GM15510 (cell line): Measurements from ENCODE around the gene MT1B.

ENCODE experiments used
- POLR2A ChIP-seq: IDR thresholded peaks from 3 replicates; pipeline ENCODE4 v1.6.1; 2011; ENCODE audit warnings: borderline replicate concordance; ENCODE audit not compliant: insufficient read length; ENCODE audit errors: extremely low read depth

Gene MT1B

DNA sequence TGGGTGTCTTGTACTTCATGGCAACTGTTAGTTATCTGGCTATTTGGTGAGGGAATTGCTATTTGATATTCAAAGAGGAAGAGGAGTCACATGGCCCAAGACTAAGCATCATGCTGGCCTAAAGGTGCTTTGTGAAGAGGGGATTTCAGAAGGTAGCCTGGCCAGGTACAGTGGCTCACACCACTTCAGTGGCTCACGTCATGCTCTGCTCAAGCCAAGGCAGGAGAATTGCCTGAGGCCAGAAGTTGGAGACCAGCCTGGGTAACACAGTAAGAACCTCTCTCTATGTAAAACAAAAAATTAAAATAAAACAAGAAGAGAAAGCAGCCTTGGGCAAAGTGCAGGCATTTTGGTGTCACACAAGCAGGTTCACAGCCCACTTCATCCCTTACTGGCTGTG, 6.4 kb upstream of the MT1B start:
- TF ChIP-seq POLR2A = no peak

DNA sequence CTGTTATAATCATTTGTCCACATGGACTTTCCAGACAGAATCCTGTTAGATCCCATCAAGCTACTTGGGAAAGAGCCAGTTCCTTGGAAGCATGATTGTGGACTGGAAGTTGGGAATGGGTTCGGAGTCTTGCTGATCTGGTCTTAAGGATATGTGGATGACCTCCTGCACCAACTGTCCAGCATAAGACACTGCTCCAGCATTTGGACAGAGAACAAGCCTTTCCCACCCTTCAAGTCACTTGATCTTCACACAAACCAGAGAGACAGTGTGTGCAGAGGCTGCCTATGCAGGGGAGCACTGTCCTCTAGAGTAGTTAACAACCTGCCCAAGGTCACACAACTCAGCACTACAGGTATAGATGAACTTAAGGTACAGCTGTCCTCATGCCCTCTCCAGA, 5.8 kb upstream of the MT1B start:
- no peak for TF ChIP-seq POLR2A

DNA sequence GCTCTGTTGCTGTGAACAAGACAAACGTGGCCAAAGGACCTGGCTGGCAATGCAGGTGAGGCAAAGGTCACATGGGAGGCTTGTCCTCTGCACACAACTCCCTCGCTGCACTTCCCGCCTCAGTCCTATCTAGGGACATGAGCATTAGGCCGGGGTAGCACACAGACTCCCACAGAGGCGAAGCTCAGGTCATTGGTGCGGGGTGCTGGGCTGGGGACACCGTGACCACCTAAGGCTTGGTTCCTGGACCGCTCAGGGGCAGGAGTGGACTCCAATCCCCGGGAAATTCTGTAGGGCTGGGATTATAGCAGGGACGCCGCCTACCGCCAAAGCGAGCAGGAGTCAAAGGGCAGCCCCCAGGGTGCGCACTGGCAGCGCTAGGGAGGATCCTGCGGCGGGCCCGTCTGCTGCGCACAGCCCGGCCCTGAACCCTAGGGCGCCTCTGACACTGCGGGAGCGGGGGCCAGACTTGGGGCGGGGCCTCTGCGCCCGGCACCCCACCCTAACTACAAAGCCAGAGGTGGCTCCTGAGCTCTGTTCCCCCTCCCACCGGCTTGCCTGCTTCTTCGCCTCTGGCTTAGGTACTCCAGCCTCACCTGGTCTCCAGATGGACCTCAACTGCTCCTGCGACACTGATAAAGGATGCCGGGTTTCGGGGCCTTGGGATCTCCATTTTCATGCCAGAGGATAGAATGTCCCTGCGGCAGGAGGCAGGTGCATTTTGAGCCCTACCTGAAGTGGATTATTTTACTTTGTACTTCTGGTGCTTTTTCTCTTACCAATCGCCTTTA, 3.9 kb upstream of the MT1B start:
- no peak for TF ChIP-seq POLR2A

DNA sequence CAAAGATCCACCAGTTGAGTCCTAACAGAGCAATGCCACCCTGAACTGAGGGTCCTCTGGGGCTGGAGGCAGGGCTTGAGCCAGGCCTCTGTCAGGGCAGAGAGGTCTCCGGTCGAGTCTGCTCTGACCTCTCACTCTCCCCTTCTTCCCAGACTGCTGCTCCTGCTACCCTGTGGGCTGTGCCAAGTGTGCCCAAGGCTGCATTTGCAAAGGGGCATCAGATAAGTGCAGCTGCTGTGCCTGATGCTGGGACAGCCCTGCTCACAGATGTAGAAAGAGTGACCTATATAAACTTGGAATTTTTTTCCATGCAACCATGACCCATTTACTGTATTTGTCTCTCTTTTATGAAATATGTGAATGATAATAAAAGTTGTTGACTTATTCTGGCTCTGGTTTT, 2.4 kb upstream of the MT1B start:
- TF ChIP-seq POLR2A = no peak

DNA sequence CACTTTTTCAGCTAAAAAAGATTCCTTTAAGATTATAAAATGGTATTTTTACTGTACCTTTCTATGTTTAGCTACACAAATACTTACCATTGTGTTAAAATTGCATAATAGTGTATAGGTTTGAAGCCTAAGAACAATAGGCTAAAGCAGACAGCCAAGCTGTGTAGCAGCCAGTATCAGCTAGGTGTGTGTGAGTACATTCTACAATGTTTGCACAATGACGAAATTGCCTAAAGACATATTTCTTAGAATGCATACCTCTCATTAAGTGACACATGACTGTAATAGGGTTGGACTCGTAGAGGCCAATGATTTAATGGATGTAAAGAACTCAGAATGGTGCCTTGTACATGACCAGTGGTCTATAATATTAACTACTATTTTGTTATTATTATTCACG, 1.9 kb upstream of the MT1B start:
- no peak for TF ChIP-seq POLR2A

DNA sequence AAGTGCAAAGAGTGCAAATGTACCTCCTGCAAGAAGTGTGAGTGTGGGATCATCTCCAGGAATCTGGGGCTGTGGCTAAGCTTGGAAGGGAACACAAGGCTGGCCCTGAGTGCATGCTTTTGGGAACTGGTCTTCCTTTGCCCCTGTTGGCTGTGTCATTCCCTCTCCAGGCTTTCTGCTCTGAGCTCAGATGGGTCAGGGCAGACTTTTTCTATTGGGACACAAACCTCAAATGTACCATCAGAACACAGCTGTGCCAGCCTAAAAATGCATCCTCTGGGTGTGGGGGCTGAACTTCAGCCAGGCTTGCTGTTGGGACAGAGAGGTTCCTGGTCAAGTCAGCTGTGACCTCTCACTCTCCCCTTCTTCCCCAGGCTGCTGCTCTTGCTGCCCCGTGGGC, 914 bp downstream of the MT1B start:
- TF ChIP-seq POLR2A = no peak

DNA sequence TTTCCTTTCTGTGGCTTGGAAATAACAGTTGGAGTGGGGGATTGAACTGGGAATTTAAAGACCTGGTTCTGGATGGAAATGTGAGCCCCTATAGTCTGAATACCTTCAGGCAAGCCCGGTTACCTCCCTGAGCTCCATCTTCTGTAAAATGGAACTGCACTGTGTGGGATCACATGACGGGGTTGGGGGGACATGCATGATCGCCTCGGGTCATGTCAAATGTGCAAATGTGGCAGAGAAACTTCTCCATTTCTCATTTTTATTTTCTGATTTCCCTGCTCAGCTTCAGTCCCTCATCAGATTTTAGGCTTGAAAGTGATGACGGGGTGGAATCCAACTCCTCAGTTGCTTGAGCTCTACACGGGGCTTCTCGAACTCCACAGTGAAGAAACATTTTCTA, 1.5 kb downstream of the MT1B start:
- TF ChIP-seq POLR2A = no peak

DNA sequence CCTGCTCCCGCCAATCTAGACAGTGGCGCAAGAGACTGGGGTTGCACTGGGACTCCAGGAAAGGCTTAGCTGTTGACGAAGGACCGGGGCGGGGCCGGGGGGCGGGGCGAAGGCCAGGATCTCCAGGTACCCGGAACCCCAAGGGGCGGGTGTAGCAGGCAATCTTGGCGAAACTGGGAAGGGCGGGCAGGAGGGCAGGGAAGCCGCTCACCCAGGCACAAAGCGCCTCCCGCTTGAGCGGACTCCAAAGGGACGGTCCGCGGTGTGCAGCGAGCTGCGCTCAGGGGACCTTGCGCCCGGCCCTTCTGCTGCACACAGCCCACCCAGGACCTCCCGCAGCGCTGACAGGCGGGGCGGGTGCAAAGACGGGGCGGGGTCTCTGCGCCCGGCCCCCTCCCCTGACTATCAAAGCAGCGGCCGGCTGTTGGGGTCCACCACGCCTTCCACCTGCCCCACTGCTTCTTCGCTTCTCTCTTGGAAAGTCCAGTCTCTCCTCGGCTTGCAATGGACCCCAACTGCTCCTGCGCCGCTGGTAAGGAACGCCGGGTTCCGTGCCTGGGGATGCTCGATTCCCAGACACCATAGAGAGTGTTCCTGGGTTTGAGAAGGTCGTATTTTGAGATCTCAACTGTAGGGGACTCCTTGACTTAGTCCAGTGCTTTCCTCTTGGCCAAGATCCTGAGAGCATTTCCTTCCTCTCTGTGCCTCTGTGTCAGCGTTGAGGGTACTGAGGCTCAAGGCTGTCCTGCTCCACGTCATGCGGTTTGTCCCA, 6.1 kb downstream of the MT1B start, which contains the start of gene MT1F:
MT1F (plus strand) TSS at position 405 of the 772 bp plus-strand sequence; CDS start at position 505, 100 bp downstream.
- TF ChIP-seq POLR2A = no peak

DNA sequence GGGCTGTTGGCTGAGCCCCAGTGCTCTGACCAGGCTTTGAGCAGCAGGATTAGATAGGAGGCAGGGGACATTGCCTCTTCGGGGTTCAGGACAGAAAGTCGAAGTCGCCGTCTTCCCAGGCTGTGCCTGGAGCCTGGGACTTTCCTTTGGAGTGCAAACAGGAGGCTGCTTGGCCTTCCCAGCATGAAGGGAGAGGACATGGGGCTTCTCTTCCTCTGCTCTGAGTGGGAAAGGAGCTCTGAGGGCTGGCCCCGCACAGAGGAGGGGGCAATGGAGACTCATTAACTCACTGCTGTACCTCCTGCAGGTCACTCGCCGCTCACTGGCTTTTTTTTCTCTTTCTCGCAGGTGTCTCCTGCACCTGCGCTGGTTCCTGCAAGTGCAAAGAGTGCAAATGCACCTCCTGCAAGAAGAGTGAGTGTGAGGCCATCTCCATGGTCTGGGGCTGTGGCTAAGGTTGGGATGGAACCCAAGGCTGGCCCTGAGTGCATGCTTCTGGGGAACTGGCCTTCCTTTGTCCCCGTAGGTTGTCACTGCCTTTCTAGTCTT, 6.7 kb downstream of the MT1B start:
- TF ChIP-seq POLR2A = no peak

DNA sequence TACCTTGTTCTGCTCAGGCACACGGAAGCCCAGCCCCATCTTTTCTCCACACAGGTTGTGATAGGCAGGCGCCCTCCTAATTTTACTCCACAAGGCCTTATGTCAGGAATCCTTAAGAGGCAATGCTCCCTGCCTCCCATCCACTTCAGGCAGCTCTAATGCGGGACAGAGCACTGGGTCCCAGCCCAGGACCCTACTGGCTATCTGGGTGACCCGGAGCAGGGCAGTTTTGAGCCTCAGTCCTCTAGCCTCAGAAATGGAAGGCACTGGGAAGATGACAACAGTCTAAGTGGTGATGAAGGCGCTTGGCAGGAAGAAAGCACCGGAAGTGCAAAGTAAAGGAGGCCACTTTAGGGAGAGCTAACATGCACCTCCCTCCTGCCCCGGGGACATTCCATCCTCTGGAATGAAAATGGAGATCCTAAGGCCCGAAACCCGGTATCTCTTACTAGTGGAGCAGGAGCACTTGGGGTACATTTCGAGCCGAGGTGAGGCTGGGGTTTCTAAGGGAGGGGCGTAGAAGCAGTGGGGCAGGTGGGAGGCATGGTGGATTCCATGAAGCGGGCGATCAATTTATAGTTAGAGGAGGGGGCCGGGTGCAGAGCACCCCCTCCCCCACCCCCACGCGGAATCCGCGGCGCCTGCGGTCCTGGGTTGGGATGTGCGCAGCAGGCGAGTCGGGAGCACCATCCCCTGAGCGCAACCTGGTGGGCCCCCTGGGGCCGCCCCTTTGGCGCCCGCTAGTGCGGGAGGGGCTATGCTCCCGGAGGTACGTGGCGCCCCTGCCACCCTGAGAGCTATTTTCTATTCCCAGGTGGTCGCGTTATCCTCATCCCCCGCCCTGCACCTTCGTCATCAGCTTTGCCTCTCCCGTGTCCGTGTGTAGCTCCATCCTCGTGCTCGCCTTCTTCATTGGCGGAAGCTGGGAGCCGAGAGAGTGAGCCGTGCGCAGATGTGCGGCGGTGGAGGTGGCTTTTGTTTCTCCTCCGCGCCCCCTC, 11.0 kb downstream of the MT1B start:
- no peak for TF ChIP-seq POLR2A

DNA sequence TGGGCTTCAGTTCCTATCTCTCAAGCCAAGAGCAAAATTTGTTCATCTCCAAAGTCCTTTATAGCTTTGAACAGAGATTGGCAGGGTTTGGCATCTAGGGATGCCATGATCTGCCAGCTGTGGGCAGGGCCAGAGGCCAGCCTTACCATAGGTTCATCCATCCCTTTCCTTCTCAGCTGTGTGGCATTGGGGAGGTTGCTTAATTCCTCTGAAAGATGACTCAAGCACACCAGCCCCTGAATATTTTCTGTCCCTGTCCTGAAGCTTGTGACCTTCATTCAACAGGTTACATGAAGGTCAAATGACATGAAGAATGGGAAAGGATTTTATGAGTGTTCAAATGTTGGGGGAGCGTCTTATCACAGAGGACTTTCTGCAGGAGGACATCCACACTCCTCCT, 12.8 kb downstream of the MT1B start:
- TF ChIP-seq POLR2A = no peak

DNA sequence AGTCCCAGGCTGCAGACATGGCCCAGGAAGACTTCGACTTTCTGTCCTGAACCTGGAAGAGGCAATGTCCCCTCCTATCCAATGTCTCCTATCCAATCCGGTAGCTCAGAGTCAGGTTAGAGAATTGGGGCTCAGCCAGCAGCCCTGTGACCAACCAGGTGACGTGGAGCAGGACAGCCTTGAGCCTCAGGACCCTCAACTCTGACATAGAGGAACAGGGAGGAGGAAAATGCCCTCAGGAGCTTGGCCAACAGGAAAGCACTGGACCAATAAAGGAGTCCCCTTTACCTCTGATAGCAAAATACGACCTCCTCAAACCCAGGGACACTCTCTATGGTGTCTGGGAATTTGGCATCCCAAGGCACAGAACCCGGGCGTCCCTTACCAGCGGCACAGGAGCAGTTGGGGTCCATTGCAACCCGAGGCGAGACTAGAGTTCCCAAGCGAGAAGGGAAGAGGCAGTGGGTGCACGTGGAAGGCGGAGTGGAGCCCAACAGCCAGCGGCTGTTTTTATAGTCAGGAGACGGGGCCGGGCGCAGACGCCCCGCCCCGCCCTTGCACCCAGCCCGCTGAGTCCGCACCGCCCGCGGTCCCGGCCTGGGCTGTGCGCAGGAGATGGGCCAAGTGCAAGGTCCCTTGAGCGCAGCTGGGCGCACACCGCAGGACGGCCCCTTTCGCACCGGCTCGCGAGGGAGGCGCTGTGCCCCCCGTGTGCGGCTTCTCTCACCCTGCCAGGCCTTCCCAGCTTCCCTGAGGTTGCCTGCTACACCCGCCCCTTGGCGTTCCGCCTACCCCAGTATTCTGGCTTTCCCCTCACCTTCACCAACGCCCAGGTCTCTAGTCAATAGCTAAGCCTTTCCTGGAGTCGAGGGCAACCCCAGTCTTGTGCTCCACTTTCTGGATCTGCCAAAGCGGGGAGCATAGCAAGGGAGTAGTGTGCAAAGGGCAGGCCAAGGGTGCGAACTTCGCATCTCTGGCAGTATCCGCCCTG, 16.2 kb downstream of the MT1B start, which contains the start of gene MT1G:
MT1G (minus strand) TSS at position 485 of the 991 bp plus-strand sequence; CDS start at position 413, 72 bp downstream.
- TF ChIP-seq POLR2A = no peak
